GM12878 (cell line): Measurements from ENCODE around the gene TBC1D10A.

ENCODE experiments used
- BCL11A ChIP-seq: IDR thresholded peaks from 2 replicates; pipeline ENCODE4 v1.6.1; 2011; ENCODE audit warnings: low read depth, low read length
- CHD1 ChIP-seq: IDR thresholded peaks from 2 replicates; pipeline ENCODE4 v1.6.1; 2012; ENCODE audit warnings: low read depth, low read length, improper control_type of control experiment
- CTCF ChIP-seq, 3 experiments: IDR thresholded peaks in 2 of 3; conservative IDR thresholded peaks in 1 of 3; 2 replicates each; pipeline ENCODE4 v1.5.1; 2011; ENCODE audit warnings: low read depth in 3 of 3, low read length in 3 of 3, mild to moderate bottlenecking in 3 of 3, control low read depth in 2 of 3, moderate library complexity in 2 of 3, inconsistent platforms in 1 of 3, mixed read lengths in 1 of 3; ENCODE audit not compliant: control insufficient read depth in 2 of 3, insufficient read depth in 1 of 3; ENCODE audit errors: extremely low read depth in 1 of 3
- NBN ChIP-seq: fragments of 450-650 bp; IDR thresholded peaks from 2 replicates; pipeline ENCODE4 v1.6.1; 2016
- RAD21 ChIP-seq: IDR thresholded peaks from 2 replicates; pipeline ENCODE4 v1.6.1; 2011; ENCODE audit warnings: mild to moderate bottlenecking, low read depth, low read length, moderate library complexity; ENCODE audit not compliant: insufficient read depth

- TF ChIP-seq CTCF (IDR thresholded peaks at IDR 0.05 in 2 of 3, conservative IDR thresholded peaks at IDR 0.05 in 1 of 3; ENCODE audit: control insufficient read depth in 2 of 3, extremely low read depth in 1 of 3, insufficient read depth in 1 of 3, low read depth in 3 of 3, low read length in 3 of 3) (no peak), BCL11A (no peak), CHD1 (no peak), NBN (no peak), RAD21 (no peak)
Measured at GRCh38 chr22:30306627-30307011, 20.1 kb downstream of the TBC1D10A start.
